ENCODE results near the gene SLC7A11.
"Not testable (repeated sequence)": the region's sequence is repeated elsewhere in the genome, so short reads cannot be mapped to it uniquely, and the experiment has no call there.

SLC7A11 gene

GRCh38 chr4:138224614-138225013 lies 17.5 kb downstream of the SLC7A11 start:
- Histone ChIP-seq H3K4me2 (no peak overlapping the region), H3K36me3 (peaks cover 0 to 12% (median 0%) of the 10 kb centered on the region in 11 experiments; a peak in 6 of 22 replicates), H3K4me3 (no peak overlapping the region), H3K27me3 (no peaks in the 10 kb centered on the region), H3K9me3 (replicated peaks in 1 of 11) (no peaks in the 10 kb centered on the region), H4K20me1 (no peaks in the 10 kb centered on the region), H3K4me1 (0 out of 20 replicates have a peak, but pooled peaks cover 0 to 3% (median 0%) of the 10 kb centered on the region in 10 experiments), H3K27ac (no peak overlapping the region), H3K9ac (no peak overlapping the region)
- TF ChIP-seq Cebpa-rat (IDR thresholded peaks at IDR 0.05) = no peak

GRCh38 chr4:138223231-138223910 lies 18.8 kb downstream of the SLC7A11 start:
- no peak for TF ChIP-seq Cebpa-rat (IDR thresholded peaks at IDR 0.05)
- Histone ChIP-seq H3K9ac (no peak overlapping the region), H3K4me1 (0 out of 20 replicates have a peak, but pooled peaks cover 0 to 3% (median 0%) of the 10 kb centered on the region in 10 experiments), H3K4me3 (no peak overlapping the region), H4K20me1 (no peaks in the 10 kb centered on the region), H3K36me3 (peaks cover 0 to 19% (median 9%) of the 10 kb centered on the region in 11 experiments; a peak in 13 of 22 replicates), H3K9me3 (replicated peaks in 1 of 11) (no peaks in the 10 kb centered on the region), H3K27ac (no peak overlapping the region), H3K4me2 (no peak overlapping the region), H3K27me3 (no peaks in the 10 kb centered on the region)

GRCh38 chr4:138222046-138222445 lies 20.1 kb downstream of the SLC7A11 start:
- H3K4me2 ChIP-seq = no peak overlapping the region
- peaks cover 0 to 32% (median 10%) of the 10 kb centered on the region in 11 experiments; a peak in 14 of 22 replicates for H3K36me3 ChIP-seq
- no peak overlapping the region for H3K27ac ChIP-seq
- H3K4me3 ChIP-seq = no peak overlapping the region
- 0 out of 20 replicates have a peak, but pooled peaks cover 0 to 3% (median 0%) of the 10 kb centered on the region in 10 experiments for H3K4me1 ChIP-seq
- no peak for TF ChIP-seq Cebpa-rat (IDR thresholded peaks at IDR 0.05)
- no peak overlapping the region for H3K9ac ChIP-seq
- H4K20me1 ChIP-seq = no peaks in the 10 kb centered on the region
- H3K9me3 ChIP-seq (replicated peaks in 1 of 11) = no peaks in the 10 kb centered on the region
- H3K27me3 ChIP-seq = no peaks in the 10 kb centered on the region

- Histone ChIP-seq H3K4me1 (peaks cover 0 to 13% (median 6%) of the 10 kb centered on the region in 10 experiments; a peak in 8 of 20 replicates), H3K9ac (no peak overlapping the region), H3K9me3 (replicated peaks in 1 of 11) (no peaks in the 10 kb centered on the region), H4K20me1 (no peaks in the 10 kb centered on the region), H3K4me3 (no peak overlapping the region), H3K36me3 (peaks cover 0 to 50% (median 10%) of the 10 kb centered on the region in 11 experiments; a peak in 14 of 22 replicates), H3K27ac (no peak overlapping the region), H3K4me2 (no peak overlapping the region), H3K27me3 (no peaks in the 10 kb centered on the region)
- no peak for TF ChIP-seq Cebpa-rat (IDR thresholded peaks at IDR 0.05)
Observed at GRCh38 chr4:138218976-138219375, 23.2 kb downstream of the SLC7A11 start.

GRCh38 chr4:138217567-138217966 lies 24.6 kb downstream of the SLC7A11 start:
- Histone ChIP-seq H3K9ac (no peak overlapping the region), H4K20me1 (no peaks in the 10 kb centered on the region), H3K27ac (no peak overlapping the region), H3K9me3 (replicated peaks in 1 of 11) (no peaks in the 10 kb centered on the region), H3K27me3 (no peaks in the 10 kb centered on the region), H3K4me3 (no peak overlapping the region), H3K4me1 (peaks cover 0 to 13% (median 6%) of the 10 kb centered on the region in 10 experiments; a peak in 8 of 20 replicates), H3K4me2 (no peak overlapping the region), H3K36me3 (peaks cover 0 to 58% (median 10%) of the 10 kb centered on the region in 11 experiments; a peak in 14 of 22 replicates)
- TF ChIP-seq Cebpa-rat (IDR thresholded peaks at IDR 0.05) = no peak

GRCh38 chr4:138216272-138216867 lies 25.8 kb downstream of the SLC7A11 start:
- Histone ChIP-seq H3K36me3 (peaks cover 0 to 51% (median 10%) of the 10 kb centered on the region in 11 experiments; a peak in 14 of 22 replicates), H3K27me3 (no peaks in the 10 kb centered on the region), H4K20me1 (no peaks in the 10 kb centered on the region), H3K9me3 (replicated peaks in 1 of 11) (no peaks in the 10 kb centered on the region), H3K4me2 (peak overlapping the region in 3 of 11 experiments; percentile 22 to 60 (median 53); a peak in 5 of 22 replicates), H3K27ac (no peak overlapping the region), H3K4me3 (no peak overlapping the region), H3K4me1 (peaks cover 0 to 13% (median 6%) of the 10 kb centered on the region in 10 experiments; a peak in 8 of 20 replicates), H3K9ac (no peak overlapping the region)
- TF ChIP-seq Cebpa-rat (IDR thresholded peaks at IDR 0.05) = no peak

- not testable (repeated sequence) for H3K4me1 ChIP-seq; H3K9ac ChIP-seq; H4K20me1 ChIP-seq; H3K9me3 ChIP-seq (replicated peaks in 1 of 11); H3K4me2 ChIP-seq; H3K27ac ChIP-seq; H3K27me3 ChIP-seq; H3K4me3 ChIP-seq
- peaks cover 0 to 13% (median 0%) of the 10 kb centered on the region in 11 experiments; a peak in 4 of 22 replicates for H3K36me3 ChIP-seq
Observed at GRCh38 chr4:138210576-138210975, 31.6 kb downstream of the SLC7A11 start.

GRCh38 chr4:138209094-138209493 lies 33.1 kb downstream of the SLC7A11 start:
- Histone ChIP-seq H3K4me2 (no peak overlapping the region), H3K4me3 (no peak overlapping the region), H3K4me1 (no peaks in the 10 kb centered on the region), H3K27ac (no peak overlapping the region), H4K20me1 (no peaks in the 10 kb centered on the region), H3K9ac (no peak overlapping the region), H3K36me3 (peaks cover 0 to 9% (median 0%) of the 10 kb centered on the region in 11 experiments; a peak in 2 of 22 replicates), H3K9me3 (replicated peaks in 1 of 11) (no peaks in the 10 kb centered on the region; a peak in 1 of 22 replicates), H3K27me3 (no peaks in the 10 kb centered on the region)
- no peak for TF ChIP-seq Cebpa-rat (IDR thresholded peaks at IDR 0.05)

GRCh38 chr4:138205531-138206233 lies 36.5 kb downstream of the SLC7A11 start:
- no peaks in the 10 kb centered on the region for H3K4me1 ChIP-seq

More at GRCh38 chr4:138205531-138206233, 36.5 kb downstream of the SLC7A11 start:
- H3K4me2 ChIP-seq = no peak overlapping the region
- H3K9ac ChIP-seq = no peak overlapping the region
- H4K20me1 ChIP-seq = no peaks in the 10 kb centered on the region
- no peaks in the 10 kb centered on the region for H3K9me3 ChIP-seq (replicated peaks in 1 of 11)
- no peak overlapping the region for H3K4me3 ChIP-seq
- TF ChIP-seq Cebpa-rat (IDR thresholded peaks at IDR 0.05) = no peak
- H3K27me3 ChIP-seq = no peaks in the 10 kb centered on the region
- H3K27ac ChIP-seq = no peak overlapping the region
- no peaks in the 10 kb centered on the region for H3K36me3 ChIP-seq
